Measurements from ENCODE around the gene TMEM131L. TPM values are rescaled to one million over a fixed set of nuclear protein-coding genes. Genes with fewer than 3 reads are reported as not detected.
"Not testable (repeated sequence)": the region's sequence is repeated elsewhere in the genome, so short reads cannot be mapped to it uniquely, and the experiment has no call there.

The TMEM131L gene
- polyA plus RNA-seq, 4 donors = 0.22 to 9.1 (median 1.9) TPM

GRCh38 chr4:153591441-153591840 lies 125.3 kb downstream of the TMEM131L start:
- FAIRE-seq (no peak), DNase-seq (no peak)
- Histone ChIP-seq H3K27ac (ENCODE audit: low read depth in 1 of 3, low read length in 2 of 3) (no peak overlapping the region), H3K9me3 (ENCODE audit: control insufficient read depth in 2 of 2, insufficient read depth in 1 of 2, low read depth in 1 of 2, low read length in 1 of 2) (no peaks in the 10 kb centered on the region), H3K4me3 (ENCODE audit: low read depth in 1 of 3, low read length in 3 of 3) (no peak overlapping the region), H3K4me1 (ENCODE audit: control insufficient read depth in 3 of 3, insufficient read depth in 2 of 3, low read depth in 1 of 3, low read length in 2 of 3) (no peaks in the 10 kb centered on the region), H3K36me3 (ENCODE audit: control insufficient read depth in 3 of 3, insufficient read depth in 2 of 3, low read depth in 1 of 3, low read length in 3 of 3) (peaks cover 0 to 7% (median 2%) of the 10 kb centered on the region in 3 donors), H3K27me3 (ENCODE audit: control insufficient read depth in 3 of 3, insufficient read depth in 3 of 3, low read length in 3 of 3) (no peaks in the 10 kb centered on the region)
- 85 to 92% (median 88%) methylated on average over 8 of the region's 8 CpGs for WGBS, 3 donors

GRCh38 chr4:153592064-153592463 lies 125.9 kb downstream of the TMEM131L start:
- Histone ChIP-seq H3K27ac (ENCODE audit: low read depth in 1 of 3, low read length in 2 of 3) (no peak overlapping the region), H3K9me3 (ENCODE audit: control insufficient read depth in 2 of 2, insufficient read depth in 1 of 2, low read depth in 1 of 2, low read length in 1 of 2) (no peaks in the 10 kb centered on the region), H3K36me3 (ENCODE audit: control insufficient read depth in 3 of 3, insufficient read depth in 2 of 3, low read depth in 1 of 3, low read length in 3 of 3) (peaks cover 0 to 7% (median 2%) of the 10 kb centered on the region in 3 donors), H3K4me3 (ENCODE audit: low read depth in 1 of 3, low read length in 3 of 3) (no peak overlapping the region), H3K4me1 (ENCODE audit: control insufficient read depth in 3 of 3, insufficient read depth in 2 of 3, low read depth in 1 of 3, low read length in 2 of 3) (no peaks in the 10 kb centered on the region), H3K27me3 (ENCODE audit: control insufficient read depth in 3 of 3, insufficient read depth in 3 of 3, low read length in 3 of 3) (no peaks in the 10 kb centered on the region)
- WGBS, 3 donors = 92 to 100% (median 98%) methylated on average over 2 of the region's 2 CpGs
- no peak for FAIRE-seq
- no peak for DNase-seq

GRCh38 chr4:153593161-153593560 lies 127.0 kb downstream of the TMEM131L start:
- no peaks in the 10 kb centered on the region for H3K4me1 ChIP-seq (ENCODE audit: control insufficient read depth in 3 of 3, insufficient read depth in 2 of 3, low read depth in 1 of 3, low read length in 2 of 3)
- no peaks in the 10 kb centered on the region for H3K27me3 ChIP-seq (ENCODE audit: control insufficient read depth in 3 of 3, insufficient read depth in 3 of 3, low read length in 3 of 3)
- FAIRE-seq (no peak), DNase-seq (no peak)
- no peak overlapping the region for H3K27ac ChIP-seq (ENCODE audit: low read depth in 1 of 3, low read length in 2 of 3)
- no peaks in the 10 kb centered on the region for H3K9me3 ChIP-seq (ENCODE audit: control insufficient read depth in 2 of 2, insufficient read depth in 1 of 2, low read depth in 1 of 2, low read length in 1 of 2)
- no peak overlapping the region for H3K4me3 ChIP-seq (ENCODE audit: low read depth in 1 of 3, low read length in 3 of 3)
- 95 to 98% (median 97%) methylated on average over 5 of the region's 5 CpGs for WGBS, 3 donors
- H3K36me3 ChIP-seq (ENCODE audit: control insufficient read depth in 3 of 3, insufficient read depth in 2 of 3, low read depth in 1 of 3, low read length in 3 of 3) = peaks cover 0 to 11% (median 2%) of the 10 kb centered on the region in 3 donors

GRCh38 chr4:153594210-153594609 lies 128.1 kb downstream of the TMEM131L start:
- WGBS, 3 donors = 35 to 59% (median 55%) methylated on average over 2 of the region's 2 CpGs

GRCh38 chr4:153595894-153596601 lies 129.9 kb downstream of the TMEM131L start:
- H3K4me3 ChIP-seq (ENCODE audit: low read depth in 1 of 3, low read length in 3 of 3) = no peak overlapping the region
- H3K27me3 ChIP-seq (ENCODE audit: control insufficient read depth in 3 of 3, insufficient read depth in 3 of 3, low read length in 3 of 3) = no peaks in the 10 kb centered on the region
- no peaks in the 10 kb centered on the region for H3K9me3 ChIP-seq (ENCODE audit: control insufficient read depth in 2 of 2, insufficient read depth in 1 of 2, low read depth in 1 of 2, low read length in 1 of 2)
- H3K27ac ChIP-seq (ENCODE audit: low read depth in 1 of 3, low read length in 2 of 3) = no peak overlapping the region
- H3K4me1 ChIP-seq (ENCODE audit: control insufficient read depth in 3 of 3, insufficient read depth in 2 of 3, low read depth in 1 of 3, low read length in 2 of 3) = no peaks in the 10 kb centered on the region
- FAIRE-seq (no peak), DNase-seq (no peak)
- 78 to 85% (median 79%) methylated on average over 6 of the region's 6 CpGs for WGBS, 3 donors
- H3K36me3 ChIP-seq (ENCODE audit: control insufficient read depth in 3 of 3, insufficient read depth in 2 of 3, low read depth in 1 of 3, low read length in 3 of 3) = peaks cover 2 to 24% (median 4%) of the 10 kb centered on the region in 3 donors

More at GRCh38 chr4:153594210-153594609, 128.1 kb downstream of the TMEM131L start:
- no peak overlapping the region for H3K4me3 ChIP-seq (ENCODE audit: low read depth in 1 of 3, low read length in 3 of 3)
- FAIRE-seq (no peak), DNase-seq (no peak)
- H3K4me1 ChIP-seq (ENCODE audit: control insufficient read depth in 3 of 3, insufficient read depth in 2 of 3, low read depth in 1 of 3, low read length in 2 of 3) = no peaks in the 10 kb centered on the region
- H3K27ac ChIP-seq (ENCODE audit: low read depth in 1 of 3, low read length in 2 of 3) = no peak overlapping the region
- no peaks in the 10 kb centered on the region for H3K27me3 ChIP-seq (ENCODE audit: control insufficient read depth in 3 of 3, insufficient read depth in 3 of 3, low read length in 3 of 3)
- H3K9me3 ChIP-seq (ENCODE audit: control insufficient read depth in 2 of 2, insufficient read depth in 1 of 2, low read depth in 1 of 2, low read length in 1 of 2) = no peaks in the 10 kb centered on the region
- peaks cover 2 to 17% (median 4%) of the 10 kb centered on the region in 3 donors for H3K36me3 ChIP-seq (ENCODE audit: control insufficient read depth in 3 of 3, insufficient read depth in 2 of 3, low read depth in 1 of 3, low read length in 3 of 3)

- peaks cover 2 to 29% (median 9%) of the 10 kb centered on the region in 3 donors for H3K36me3 ChIP-seq (ENCODE audit: control insufficient read depth in 3 of 3, insufficient read depth in 2 of 3, low read depth in 1 of 3, low read length in 3 of 3)
- no peak overlapping the region for H3K27ac ChIP-seq (ENCODE audit: low read depth in 1 of 3, low read length in 2 of 3)
- FAIRE-seq (no peak), DNase-seq (no peak)
- no peaks in the 10 kb centered on the region for H3K9me3 ChIP-seq (ENCODE audit: control insufficient read depth in 2 of 2, insufficient read depth in 1 of 2, low read depth in 1 of 2, low read length in 1 of 2)
- no peaks in the 10 kb centered on the region for H3K27me3 ChIP-seq (ENCODE audit: control insufficient read depth in 3 of 3, insufficient read depth in 3 of 3, low read length in 3 of 3)
- WGBS, 3 donors = 94 to 98% (median 95%) methylated on average over 3 of the region's 3 CpGs
- no peak overlapping the region for H3K4me3 ChIP-seq (ENCODE audit: low read depth in 1 of 3, low read length in 3 of 3)
- H3K4me1 ChIP-seq (ENCODE audit: control insufficient read depth in 3 of 3, insufficient read depth in 2 of 3, low read depth in 1 of 3, low read length in 2 of 3) = no peaks in the 10 kb centered on the region
Observed at GRCh38 chr4:153602758-153603157, 136.6 kb downstream of the TMEM131L start.

- Histone ChIP-seq H3K27me3 (ENCODE audit: control insufficient read depth in 3 of 3, insufficient read depth in 3 of 3, low read length in 3 of 3) (no peaks in the 10 kb centered on the region), H3K27ac (ENCODE audit: low read depth in 1 of 3, low read length in 2 of 3) (no peak overlapping the region), H3K4me3 (ENCODE audit: low read depth in 1 of 3, low read length in 3 of 3) (no peak overlapping the region), H3K9me3 (ENCODE audit: control insufficient read depth in 2 of 2, insufficient read depth in 1 of 2, low read depth in 1 of 2, low read length in 1 of 2) (no peaks in the 10 kb centered on the region), H3K4me1 (ENCODE audit: control insufficient read depth in 3 of 3, insufficient read depth in 2 of 3, low read depth in 1 of 3, low read length in 2 of 3) (no peaks in the 10 kb centered on the region), H3K36me3 (ENCODE audit: control insufficient read depth in 3 of 3, insufficient read depth in 2 of 3, low read depth in 1 of 3, low read length in 3 of 3) (peaks cover 2 to 28% (median 9%) of the 10 kb centered on the region in 3 donors)
- FAIRE-seq = no peak
- no peak for DNase-seq
- 82 to 94% (median 92%) methylated on average over 2 of the region's 2 CpGs for WGBS, 3 donors
Observed at GRCh38 chr4:153603258-153603657, 137.1 kb downstream of the TMEM131L start.

- DNase-seq (no peak), FAIRE-seq (no peak)
- H3K4me1 ChIP-seq (ENCODE audit: control insufficient read depth in 3 of 3, insufficient read depth in 2 of 3, low read depth in 1 of 3, low read length in 2 of 3) = no peaks in the 10 kb centered on the region
- WGBS, 3 donors = 82 to 98% (median 93%) methylated on average over 3 of the region's 3 CpGs
- H3K36me3 ChIP-seq (ENCODE audit: control insufficient read depth in 3 of 3, insufficient read depth in 2 of 3, low read depth in 1 of 3, low read length in 3 of 3) = peaks cover 2 to 26% (median 9%) of the 10 kb centered on the region in 3 donors
- no peak overlapping the region for H3K4me3 ChIP-seq (ENCODE audit: low read depth in 1 of 3, low read length in 3 of 3)
- H3K27me3 ChIP-seq (ENCODE audit: control insufficient read depth in 3 of 3, insufficient read depth in 3 of 3, low read length in 3 of 3) = no peaks in the 10 kb centered on the region
- no peaks in the 10 kb centered on the region for H3K9me3 ChIP-seq (ENCODE audit: control insufficient read depth in 2 of 2, insufficient read depth in 1 of 2, low read depth in 1 of 2, low read length in 1 of 2)
- no peak overlapping the region for H3K27ac ChIP-seq (ENCODE audit: low read depth in 1 of 3, low read length in 2 of 3)
Observed at GRCh38 chr4:153603835-153604234, 137.7 kb downstream of the TMEM131L start.

GRCh38 chr4:153609070-153609469 lies 142.9 kb downstream of the TMEM131L start:
- not testable (repeated sequence) for H3K27ac ChIP-seq (ENCODE audit: low read depth in 1 of 3, low read length in 2 of 3); DNase-seq; H3K4me3 ChIP-seq (ENCODE audit: low read depth in 1 of 3, low read length in 3 of 3); FAIRE-seq; H3K4me1 ChIP-seq (ENCODE audit: control insufficient read depth in 3 of 3, insufficient read depth in 2 of 3, low read depth in 1 of 3, low read length in 2 of 3); H3K9me3 ChIP-seq (ENCODE audit: control insufficient read depth in 2 of 2, insufficient read depth in 1 of 2, low read depth in 1 of 2, low read length in 1 of 2); H3K27me3 ChIP-seq (ENCODE audit: control insufficient read depth in 3 of 3, insufficient read depth in 3 of 3, low read length in 3 of 3)
- WGBS, 3 donors = 62 to 90% (median 78%) methylated on average over 2 of the region's 2 CpGs
- peaks cover 0 to 12% (median under 1%) of the 10 kb centered on the region in 3 donors for H3K36me3 ChIP-seq (ENCODE audit: control insufficient read depth in 3 of 3, insufficient read depth in 2 of 3, low read depth in 1 of 3, low read length in 3 of 3)

Measured in small intestine (tissue), 7 donors.